ENCODE data around the gene STPG1. TPM values are rescaled to one million over a fixed set of nuclear protein-coding genes. Genes with fewer than 3 reads are reported as not detected.

STPG1 gene
- total and polyA plus RNA-seq, 2 of the 13 experiments (the other 11 are each of a cell fraction or from before 2014, with no cell fraction given), result 3.4 to 4.3 TPM

DNA sequence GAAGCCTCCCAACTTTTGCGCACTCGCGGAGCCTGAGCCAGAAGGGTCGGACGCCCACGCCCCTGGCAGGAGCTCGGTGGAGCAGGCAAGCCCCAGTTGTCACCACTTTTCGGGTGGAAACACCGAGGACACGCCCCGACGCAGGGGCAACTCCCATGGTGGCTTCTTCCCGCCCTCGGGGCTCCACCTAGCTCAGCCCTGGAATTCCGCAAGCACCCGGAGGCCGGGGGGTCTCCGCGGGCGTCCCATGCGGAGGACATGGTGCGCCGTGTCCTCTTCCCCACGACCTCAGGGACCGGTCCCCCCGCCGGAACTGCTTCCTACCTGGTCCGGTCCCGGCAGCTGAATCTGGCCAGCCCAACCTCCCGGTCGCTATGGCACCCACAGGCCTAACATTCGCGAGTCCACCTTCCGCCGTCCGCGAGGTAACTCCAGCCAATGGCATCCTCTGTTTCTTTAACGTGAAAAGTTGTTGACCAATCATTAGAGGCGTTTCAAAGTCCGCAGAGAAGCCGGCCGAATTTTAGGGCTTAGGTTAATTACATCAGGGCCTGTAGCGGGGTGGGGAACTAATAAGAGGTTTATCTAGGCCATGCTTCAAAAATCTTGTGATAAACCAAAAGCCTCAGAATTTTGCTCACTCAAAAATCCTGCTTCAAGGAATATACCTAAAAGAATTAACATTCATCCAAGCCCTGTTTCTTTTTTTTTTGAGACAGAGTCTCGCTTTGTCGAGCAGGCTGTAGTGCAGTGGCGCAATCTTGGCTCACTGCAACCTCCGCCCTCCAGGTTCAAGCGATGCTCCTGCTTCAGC lies at the start of gene STPG1 (continued):
- TF ChIP-seq, protein P1, sequence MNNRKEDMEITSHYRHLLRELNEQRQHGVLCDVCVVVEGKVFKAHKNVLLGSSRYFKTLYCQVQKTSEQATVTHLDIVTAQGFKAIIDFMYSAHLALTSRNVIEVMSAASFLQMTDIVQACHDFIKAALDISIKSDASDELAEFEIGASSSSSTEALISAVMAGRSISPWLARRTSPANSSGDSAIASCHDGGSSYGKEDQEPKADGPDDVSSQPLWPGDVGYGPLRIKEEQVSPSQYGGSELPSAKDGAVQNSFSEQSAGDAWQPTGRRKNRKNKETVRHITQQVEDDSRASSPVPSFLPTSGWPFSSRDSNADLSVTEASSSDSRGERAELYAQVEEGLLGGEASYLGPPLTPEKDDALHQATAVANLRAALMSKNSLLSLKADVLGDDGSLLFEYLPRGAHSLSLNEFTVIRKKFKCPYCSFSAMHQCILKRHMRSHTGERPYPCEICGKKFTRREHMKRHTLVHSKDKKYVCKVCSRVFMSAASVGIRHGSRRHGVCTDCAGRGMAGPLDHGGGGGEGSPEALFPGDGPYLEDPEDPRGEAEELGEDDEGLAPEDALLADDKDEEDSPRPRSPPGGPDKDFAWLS (CRISPR knock-in tag; IDR thresholded peaks at IDR 0.05; ENCODE audit: borderline replicate concordance), result no peak
- TF ChIP-seq, protein P2, sequence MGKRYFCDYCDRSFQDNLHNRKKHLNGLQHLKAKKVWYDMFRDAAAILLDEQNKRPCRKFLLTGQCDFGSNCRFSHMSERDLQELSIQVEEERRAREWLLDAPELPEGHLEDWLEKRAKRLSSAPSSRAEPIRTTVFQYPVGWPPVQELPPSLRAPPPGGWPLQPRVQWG (CRISPR knock-in tag; IDR thresholded peaks at IDR 0.05; ENCODE audit: borderline replicate concordance, low read depth), result no peak
- TF ChIP-seq KDM5A (IDR thresholded peaks at IDR 0.05; ENCODE audit: borderline replicate concordance, low read length) (0 out of 2 replicates have a peak, but pooled peaks have one; percentile 17), CEBPB (IDR thresholded peaks at IDR 0.05; ENCODE audit: borderline replicate concordance, low read depth, low read length) (peak; percentile 65; the same call in 1 of the 2 replicates), ZNF564 (CRISPR knock-in tag; IDR thresholded peaks at IDR 0.05) (no peak), SP4 (CRISPR knock-in tag; IDR thresholded peaks at IDR 0.05) (peak; percentile 56; the same call in 1 of the 2 replicates), YEATS4 (CRISPR knock-in tag; IDR thresholded peaks at IDR 0.05; ENCODE audit: borderline replicate concordance) (peak; percentile 53; the same call in 1 of the 2 replicates), SAP130 (CRISPR knock-in tag; IDR thresholded peaks at IDR 0.05; ENCODE audit: low read depth) (peak; percentile 83), NFYB (CRISPR knock-in tag; IDR thresholded peaks at IDR 0.05) (peak; percentile 88), RCOR2 (CRISPR knock-in tag; IDR thresholded peaks at IDR 0.05) (no peak), THAP11 (CRISPR knock-in tag; IDR thresholded peaks at IDR 0.05) (peak; percentile 21; the same call in 1 of the 2 replicates), NFIC (IDR thresholded peaks at IDR 0.05; ENCODE audit: low read length) (no peak), ZNF737 (CRISPR knock-in tag; IDR thresholded peaks at IDR 0.05; ENCODE audit: borderline replicate concordance) (no peak), PHF20 (CRISPR knock-in tag; IDR thresholded peaks at IDR 0.05) (peak; percentile 66), ZFP36L2 (CRISPR knock-in tag; IDR thresholded peaks at IDR 0.05) (peak; percentile 63; the same call in 1 of the 2 replicates), SP1 (IDR thresholded peaks at IDR 0.05) (no peak), SP1 (CRISPR knock-in tag; IDR thresholded peaks at IDR 0.05) (peak; percentile 23; the same call in 1 of the 2 replicates), ZNF782 (CRISPR knock-in tag; IDR thresholded peaks at IDR 0.05; ENCODE audit: borderline replicate concordance) (no peak), DR1 (CRISPR knock-in tag; IDR thresholded peaks at IDR 0.05) (0 out of 2 replicates have a peak, but pooled peaks have one; percentile 31), PITX1 (CRISPR knock-in tag; IDR thresholded peaks at IDR 0.05) (peak; percentile 27; the same call in 1 of the 2 replicates), ZNF10 (CRISPR knock-in tag; IDR thresholded peaks at IDR 0.05; ENCODE audit: borderline replicate concordance, low read depth) (no peak), ATF7-NPFF (CRISPR knock-in tag; IDR thresholded peaks at IDR 0.05; ENCODE audit: low read depth) (no peak)
- TF ChIP-seq, protein P3, sequence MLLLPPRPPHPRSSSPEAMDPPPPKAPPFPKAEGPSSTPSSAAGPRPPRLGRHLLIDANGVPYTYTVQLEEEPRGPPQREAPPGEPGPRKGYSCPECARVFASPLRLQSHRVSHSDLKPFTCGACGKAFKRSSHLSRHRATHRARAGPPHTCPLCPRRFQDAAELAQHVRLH (CRISPR knock-in tag; IDR thresholded peaks at IDR 0.05; ENCODE audit: borderline replicate concordance, low read depth), result no peak
- TF ChIP-seq, protein P4, sequence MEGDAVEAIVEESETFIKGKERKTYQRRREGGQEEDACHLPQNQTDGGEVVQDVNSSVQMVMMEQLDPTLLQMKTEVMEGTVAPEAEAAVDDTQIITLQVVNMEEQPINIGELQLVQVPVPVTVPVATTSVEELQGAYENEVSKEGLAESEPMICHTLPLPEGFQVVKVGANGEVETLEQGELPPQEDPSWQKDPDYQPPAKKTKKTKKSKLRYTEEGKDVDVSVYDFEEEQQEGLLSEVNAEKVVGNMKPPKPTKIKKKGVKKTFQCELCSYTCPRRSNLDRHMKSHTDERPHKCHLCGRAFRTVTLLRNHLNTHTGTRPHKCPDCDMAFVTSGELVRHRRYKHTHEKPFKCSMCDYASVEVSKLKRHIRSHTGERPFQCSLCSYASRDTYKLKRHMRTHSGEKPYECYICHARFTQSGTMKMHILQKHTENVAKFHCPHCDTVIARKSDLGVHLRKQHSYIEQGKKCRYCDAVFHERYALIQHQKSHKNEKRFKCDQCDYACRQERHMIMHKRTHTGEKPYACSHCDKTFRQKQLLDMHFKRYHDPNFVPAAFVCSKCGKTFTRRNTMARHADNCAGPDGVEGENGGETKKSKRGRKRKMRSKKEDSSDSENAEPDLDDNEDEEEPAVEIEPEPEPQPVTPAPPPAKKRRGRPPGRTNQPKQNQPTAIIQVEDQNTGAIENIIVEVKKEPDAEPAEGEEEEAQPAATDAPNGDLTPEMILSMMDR (CRISPR knock-in tag; IDR thresholded peaks at IDR 0.05), result 0 out of 2 replicates have a peak, but pooled peaks have one; percentile 3
- TF ChIP-seq, protein P5, sequence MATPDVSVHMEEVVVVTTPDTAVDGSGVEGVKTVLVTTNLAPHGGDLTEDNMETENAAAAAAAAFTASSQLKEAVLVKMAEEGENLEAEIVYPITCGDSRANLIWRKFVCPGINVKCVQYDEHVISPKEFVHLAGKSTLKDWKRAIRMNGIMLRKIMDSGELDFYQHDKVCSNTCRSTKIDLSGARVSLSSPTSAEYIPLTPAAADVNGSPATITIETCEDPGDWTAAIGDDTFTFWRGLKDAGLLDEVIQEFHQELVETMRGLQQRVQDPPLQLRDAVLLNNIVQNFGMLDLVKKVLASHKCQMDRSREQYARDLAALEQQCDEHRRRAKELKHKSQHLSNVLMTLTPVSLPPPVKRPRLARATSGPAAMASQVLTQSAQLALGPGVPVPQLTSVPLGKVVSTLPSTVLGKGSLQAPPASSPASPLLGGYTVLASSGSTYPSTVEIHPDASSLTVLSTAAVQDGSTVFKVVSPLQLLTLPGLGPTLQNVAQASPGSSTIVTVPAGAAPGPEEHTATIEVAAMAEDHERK (CRISPR knock-in tag; IDR thresholded peaks at IDR 0.05; ENCODE audit: low read depth), result no peak

Data from HepG2 (cell line).